Measurements from ENCODE around the gene KCNAB3. TPM values are rescaled to one million over a fixed set of nuclear protein-coding genes. Genes with fewer than 3 reads are reported as not detected.

Gene KCNAB3
- total RNA-seq, 1 donor from 2014 or later = 2.6 TPM

GRCh38 chr17:7971651-7972050 is 42.0 kb upstream of the KCNAB3 start:
- no peaks in the 10 kb centered on the region for H3K4me1 Mint-ChIP-seq (ENCODE audit: unreplicated experiment)
- no peak for TF ChIP-seq CTCF (IDR thresholded peaks at IDR 0.05)

GRCh38 chr17:7969433-7969832 is 39.8 kb upstream of the KCNAB3 start:
- Mint-ChIP-seq H3K9me3 (ENCODE audit: unreplicated experiment) (peaks cover 3% of the 10 kb centered on the region), H3K4me3 (ENCODE audit: unreplicated experiment) (no peak overlapping the region), H3K27me3 (ENCODE audit: unreplicated experiment) (peaks cover 19% of the 10 kb centered on the region), H3K36me3 (ENCODE audit: unreplicated experiment) (no peaks in the 10 kb centered on the region), H3K4me1 (ENCODE audit: unreplicated experiment) (no peaks in the 10 kb centered on the region), H3K27ac (ENCODE audit: unreplicated experiment) (no peak overlapping the region)
- TF ChIP-seq CTCF (IDR thresholded peaks at IDR 0.05) = no peak
- no peak for DNase-seq (ENCODE audit: extremely low spot score, unreplicated experiment)

More at GRCh38 chr17:7971651-7972050, 42.0 kb upstream of the KCNAB3 start:
- Mint-ChIP-seq H3K36me3 (ENCODE audit: unreplicated experiment) (no peaks in the 10 kb centered on the region), H3K27ac (ENCODE audit: unreplicated experiment) (no peak overlapping the region), H3K4me3 (ENCODE audit: unreplicated experiment) (no peak overlapping the region), H3K9me3 (ENCODE audit: unreplicated experiment) (peaks cover 11% of the 10 kb centered on the region), H3K27me3 (ENCODE audit: unreplicated experiment) (peaks cover 27% of the 10 kb centered on the region)
- DNase-seq (ENCODE audit: extremely low spot score, unreplicated experiment) = no peak

- Mint-ChIP-seq H3K36me3 (ENCODE audit: unreplicated experiment) (no peaks in the 10 kb centered on the region), H3K27ac (ENCODE audit: unreplicated experiment) (no peak overlapping the region), H3K27me3 (ENCODE audit: unreplicated experiment) (peaks cover 19% of the 10 kb centered on the region), H3K9me3 (ENCODE audit: unreplicated experiment) (no peaks in the 10 kb centered on the region), H3K4me3 (ENCODE audit: unreplicated experiment) (no peak overlapping the region), H3K4me1 (ENCODE audit: unreplicated experiment) (no peaks in the 10 kb centered on the region)
- TF ChIP-seq CTCF (IDR thresholded peaks at IDR 0.05) = no peak
- no peak for DNase-seq (ENCODE audit: extremely low spot score, unreplicated experiment)
These were observed 38.1 kb upstream of the KCNAB3 start for GRCh38 chr17:7967751-7968150.

- Mint-ChIP-seq H3K4me1 (ENCODE audit: unreplicated experiment) (peaks cover under 1% of the 10 kb centered on the region), H3K36me3 (ENCODE audit: unreplicated experiment) (no peaks in the 10 kb centered on the region)
- DNase-seq (ENCODE audit: extremely low spot score, unreplicated experiment) = no peak
These were observed 31.8 kb upstream of the KCNAB3 start for GRCh38 chr17:7961421-7961820.

More at GRCh38 chr17:7961421-7961820, 31.8 kb upstream of the KCNAB3 start:
- Mint-ChIP-seq H3K9me3 (ENCODE audit: unreplicated experiment) (no peaks in the 10 kb centered on the region), H3K4me3 (ENCODE audit: unreplicated experiment) (no peak overlapping the region), H3K27ac (ENCODE audit: unreplicated experiment) (no peak overlapping the region), H3K27me3 (ENCODE audit: unreplicated experiment) (peaks cover 5% of the 10 kb centered on the region)
- TF ChIP-seq CTCF (IDR thresholded peaks at IDR 0.05) = no peak
